NCI-H128 (cell line): Measurements from ENCODE around the gene DYNC1LI1.

Experiments
- DNase-seq: peaks from one replicate; lab custom pipeline; 2025; ENCODE audit not compliant: unreplicated experiment; lab: John Stamatoyannopoulos, UW

Gene DYNC1LI1

DNA sequence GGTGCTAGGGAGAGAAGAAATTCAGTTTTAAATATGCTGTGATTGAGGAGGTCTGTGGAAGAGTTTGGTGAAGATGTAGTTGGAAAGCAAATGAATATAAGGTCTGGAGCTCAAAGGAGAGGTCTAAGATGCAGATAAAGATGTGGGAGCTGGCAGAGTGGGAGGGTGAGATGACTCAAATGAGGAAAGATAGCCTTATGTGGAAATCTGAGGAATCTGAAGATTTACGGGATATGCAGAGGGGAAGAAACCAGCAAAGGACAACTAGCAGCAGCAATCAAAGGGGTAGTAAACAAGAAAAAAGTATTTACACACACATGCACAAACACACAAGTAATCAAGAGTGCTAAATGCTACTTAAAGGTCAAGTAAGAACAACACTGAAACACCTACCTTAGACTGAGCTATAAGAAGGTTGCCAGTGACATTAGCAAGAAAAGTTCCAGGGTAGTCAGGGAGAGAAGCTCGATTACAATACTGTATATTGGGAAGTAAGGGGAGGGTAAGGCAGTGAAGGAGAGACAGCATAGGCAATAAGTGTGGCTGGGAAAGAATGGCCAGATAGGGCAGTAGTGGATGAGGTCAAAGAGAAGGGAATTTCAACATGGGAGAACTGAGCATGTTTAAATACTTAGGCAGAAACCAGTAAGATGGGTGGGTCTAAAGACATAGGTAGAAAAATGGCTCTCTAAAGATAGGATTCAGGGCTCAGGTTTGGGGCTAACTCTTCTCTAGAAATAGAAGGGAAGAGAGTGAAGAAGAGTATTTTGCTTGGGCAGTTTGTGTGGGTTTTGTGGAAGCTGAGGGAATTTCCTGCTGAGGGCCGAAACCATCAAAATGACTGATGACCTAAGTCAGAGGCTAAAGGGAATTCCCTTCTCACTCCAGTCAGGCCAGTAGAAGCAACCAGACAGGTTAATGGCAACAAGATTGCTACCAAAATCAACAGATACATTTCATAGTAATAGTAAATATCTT is 76.9 kb downstream of the DYNC1LI1 start:
- no peak for DNase-seq

DNA sequence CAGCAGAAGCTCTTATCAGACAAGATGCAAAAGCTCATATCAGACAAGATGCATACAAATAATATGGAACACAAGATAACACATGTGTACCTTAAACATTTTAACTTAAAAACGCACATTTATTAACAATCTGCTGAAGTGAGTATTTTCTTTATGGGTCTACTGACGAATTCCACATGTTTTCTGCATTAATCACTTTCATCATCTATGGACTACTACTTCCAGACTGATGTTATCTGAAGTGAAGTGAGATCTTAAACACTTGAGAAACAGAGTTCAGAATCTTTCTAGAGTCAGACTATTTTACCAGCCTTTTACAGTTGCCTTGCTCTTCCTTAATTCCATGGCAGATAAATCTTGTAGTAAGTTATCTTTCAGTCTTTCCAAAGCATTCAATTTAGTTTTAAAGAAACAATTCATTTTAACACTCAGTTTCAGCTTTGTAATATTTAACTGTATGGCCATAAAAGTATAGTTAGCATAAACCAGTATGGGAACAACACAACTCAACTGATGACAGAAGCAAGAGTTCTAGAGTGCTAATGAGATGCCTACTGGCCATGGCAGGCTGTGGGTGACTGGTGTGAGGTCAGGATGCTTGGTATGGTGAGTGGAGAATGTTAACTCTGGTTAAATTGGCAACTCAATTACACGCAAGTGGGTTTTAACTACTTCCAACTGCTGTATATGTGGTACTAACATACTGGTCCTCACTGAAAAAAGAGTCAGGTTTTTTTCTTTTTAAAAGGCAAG is 77.8 kb downstream of the DYNC1LI1 start:
- DNase-seq: no peak

DNA sequence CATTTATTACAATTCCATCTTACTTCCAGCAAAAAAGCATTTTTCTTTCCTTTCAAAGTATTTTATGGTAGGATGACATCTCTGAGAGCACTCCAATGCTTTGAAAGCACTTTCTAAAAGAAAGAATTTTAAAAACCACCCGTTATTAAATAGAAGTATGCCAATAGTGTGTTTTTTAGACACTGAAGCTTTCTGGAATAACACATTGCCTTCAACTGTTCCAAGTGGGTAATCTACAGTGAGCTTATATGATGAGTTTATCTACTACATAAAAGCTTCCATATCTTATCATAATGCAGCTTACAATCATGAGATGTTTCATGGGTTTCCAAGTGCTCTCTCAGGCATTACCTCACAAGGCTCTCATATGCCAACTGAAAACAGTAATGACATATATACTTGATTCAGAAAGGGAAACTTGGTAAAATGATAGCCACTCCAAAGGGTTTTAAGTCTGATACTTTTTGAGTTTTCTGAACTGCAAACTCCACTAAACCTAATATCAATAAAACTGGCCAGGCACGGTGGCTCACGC is 82.1 kb downstream of the DYNC1LI1 start:
- no peak for DNase-seq

DNA sequence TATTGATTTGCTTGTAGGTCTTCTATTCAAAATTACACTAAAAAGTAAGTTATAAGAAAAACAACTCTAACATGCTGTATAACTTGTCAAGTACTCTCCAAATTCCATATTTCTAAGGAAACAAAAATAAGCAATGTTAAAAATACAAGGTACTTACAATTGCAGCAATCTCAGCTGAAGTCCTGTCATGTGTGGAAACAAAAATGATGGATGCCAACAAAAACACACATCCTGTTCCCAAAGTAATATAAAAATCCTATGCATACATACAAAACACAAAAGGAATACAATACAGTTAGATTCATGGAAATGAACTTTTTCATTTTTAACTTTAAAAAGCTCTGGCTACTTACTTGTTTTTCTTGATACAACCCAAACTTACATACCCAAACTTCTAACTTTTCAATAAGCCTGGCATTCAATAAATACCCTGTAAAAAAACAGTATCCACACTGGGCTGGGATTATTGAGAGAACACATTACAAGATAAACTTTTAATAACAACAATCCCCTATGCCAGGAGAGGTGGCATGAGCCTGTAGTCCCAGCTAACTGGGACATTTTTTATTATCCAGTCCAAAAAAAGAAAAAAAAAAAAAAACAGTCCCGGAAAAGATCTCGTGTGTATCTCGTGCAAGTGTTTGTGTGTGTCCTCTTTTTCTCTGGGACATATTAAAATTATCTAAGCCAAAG is 82.7 kb downstream of the DYNC1LI1 start:
- no peak for DNase-seq

DNA sequence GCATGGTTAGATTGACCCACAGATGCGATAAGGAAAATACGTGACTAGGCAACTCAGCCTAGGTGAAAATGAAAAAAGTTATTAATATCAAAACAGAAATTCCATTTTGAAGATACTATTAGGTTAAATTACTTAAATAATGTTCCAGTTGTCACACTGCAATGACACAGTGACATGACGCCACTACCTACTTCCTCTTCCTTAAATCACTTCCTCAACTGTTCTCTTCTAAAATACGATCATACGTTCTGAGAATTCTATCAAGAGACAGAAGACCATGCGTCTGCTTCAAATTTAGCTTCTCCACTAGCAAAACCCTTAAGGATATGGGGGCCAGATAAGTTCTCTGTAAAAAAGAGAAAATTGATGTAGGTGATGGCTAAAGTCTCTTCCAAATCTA is 86.2 kb downstream of the DYNC1LI1 start:
- DNase-seq: no peak

DNA sequence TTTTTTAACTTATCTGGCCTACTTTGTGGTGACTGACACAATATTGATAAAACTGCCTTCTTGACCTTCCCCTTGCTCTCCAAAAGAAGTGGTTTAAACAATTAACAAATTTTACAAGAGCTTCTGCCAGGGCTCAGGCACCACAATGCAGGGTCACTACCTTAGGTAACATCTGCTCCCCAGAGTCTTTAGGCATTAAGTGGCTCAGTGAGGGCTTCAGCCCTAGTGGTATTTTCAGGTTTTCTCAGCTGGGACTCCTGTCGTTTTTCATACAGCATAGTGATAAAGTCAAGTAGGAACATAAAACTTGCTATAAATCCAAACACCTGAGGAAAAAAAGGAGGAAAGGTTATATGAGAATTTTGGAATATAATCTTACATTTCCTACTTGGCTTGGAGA is 86.9 kb downstream of the DYNC1LI1 start:
- DNase-seq: no peak

DNA sequence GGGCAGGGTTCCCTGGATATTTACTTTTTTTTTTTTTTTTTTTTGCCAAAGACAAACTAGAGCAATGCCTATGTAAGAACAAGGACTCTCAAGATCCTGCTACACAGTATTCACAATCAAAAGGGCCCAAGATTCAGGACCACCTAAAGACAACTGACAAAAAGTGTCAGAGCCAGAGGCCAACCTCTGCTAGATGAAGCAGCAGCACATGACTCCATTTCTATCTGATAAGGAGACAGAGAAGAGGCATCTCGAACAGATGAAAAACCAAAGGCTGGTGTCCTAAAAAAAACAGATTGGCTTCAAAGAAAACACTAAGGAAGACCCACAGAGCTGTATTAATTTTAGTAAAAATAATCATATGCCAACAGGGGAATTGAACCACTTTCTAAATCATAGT is 88.0 kb downstream of the DYNC1LI1 start:
- DNase-seq: no peak

- DNase-seq: no peak
Measured at GRCh38 chr3:32481791-32482631, 88.6 kb downstream of the DYNC1LI1 start.

DNA sequence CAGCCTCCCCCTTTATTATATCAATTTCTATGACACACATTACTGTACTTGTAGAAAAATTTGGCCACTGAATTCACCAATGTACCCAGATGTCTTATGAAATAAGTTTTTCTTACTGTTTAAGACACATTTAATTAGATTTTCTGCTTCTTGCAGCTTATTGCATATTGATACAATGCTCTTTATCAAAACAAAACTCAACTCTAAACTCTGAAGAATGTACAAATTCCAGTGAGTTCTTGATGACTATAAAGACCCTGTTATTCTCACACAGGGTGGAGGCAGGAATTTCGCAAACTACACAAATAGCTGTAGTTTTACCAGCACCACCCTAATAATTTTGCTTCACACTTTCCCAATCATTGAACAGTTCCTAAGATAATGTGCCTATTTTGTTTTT is 90.1 kb downstream of the DYNC1LI1 start:
- DNase-seq: no peak
